ENCODE data around the gene TMEM59L.
A peak's percentile ranks its signal among the peaks of the same experiment; 100 is the strongest.

TMEM59L gene

DNA sequence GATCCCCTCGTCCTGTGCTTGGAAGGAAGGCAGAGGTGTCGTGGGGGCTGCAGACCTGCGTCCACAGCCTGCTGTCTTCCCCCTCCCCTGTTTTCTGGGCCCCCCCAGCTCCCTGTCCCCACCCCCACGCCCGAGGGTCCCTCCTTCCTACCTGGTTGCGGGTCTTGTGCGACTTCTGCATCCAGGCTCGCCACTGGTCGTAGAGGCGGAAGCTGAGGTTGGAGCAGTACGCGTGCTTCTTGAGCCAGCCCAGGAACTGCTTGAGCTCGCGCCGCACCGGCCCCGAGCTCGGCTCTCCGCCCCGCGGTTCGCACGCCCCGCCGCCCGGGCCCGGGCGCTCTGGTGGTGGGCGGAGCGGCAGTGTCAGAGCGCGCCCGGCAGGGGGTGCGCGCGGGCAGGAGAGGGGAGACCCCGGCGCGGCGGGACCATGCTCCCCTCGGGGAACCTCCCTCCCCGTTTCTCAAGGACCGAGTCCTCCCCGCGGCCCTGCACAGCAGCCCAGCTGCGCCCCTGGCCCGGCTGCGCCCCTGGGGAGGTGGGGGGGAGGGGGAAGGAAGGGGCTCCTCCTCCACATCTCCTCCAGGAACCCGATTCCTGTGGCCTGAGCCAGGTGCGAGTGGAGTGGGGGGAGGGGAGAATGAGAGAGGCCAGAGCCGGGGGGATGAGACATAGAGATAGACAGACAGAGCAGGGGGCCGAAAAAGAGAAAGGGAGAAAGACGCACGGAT, 18.4 kb upstream of the TMEM59L start:
- peak; percentile 67 to 83 (median 83) for DNase-seq
- H3K4me3 ChIP-seq (ENCODE audit: control insufficient read depth in 1 of 7, extremely low read depth in 1 of 7, insufficient read depth in 4 of 7, low read depth in 2 of 7, low read length in 6 of 7) = peak overlapping the region in 6 of 7 experiments; percentile 11 to 57 (median 40)
- no peak overlapping the region for H3K27ac ChIP-seq (ENCODE audit: insufficient read depth in 1 of 2, low read depth in 1 of 2, low read length in 2 of 2, poor library complexity in 1 of 2, severe bottlenecking in 2 of 2)
- CTCF ChIA-PET = interaction anchor here (0.6 to 2.4 kb wide), 14 partner anchors 22 to 1333 kb away, joined by 3 to 12 read pairs (median 4); partner anchors contain the start of genes COPE, DDX49 and UBA52
- no peaks in the 10 kb centered on the region for H3K9me3 ChIP-seq (ENCODE audit: control extremely low read depth in 1 of 5, control insufficient read depth in 4 of 5, insufficient read depth in 2 of 5, low read depth in 1 of 5, low read length in 4 of 5)
- H3K4me1 ChIP-seq (ENCODE audit: control extremely low read depth in 1 of 4, control insufficient read depth in 4 of 4, insufficient read depth in 4 of 4, low read length in 3 of 4) = peaks cover 2 to 43% (median 34%) of the 10 kb centered on the region in 4 experiments
- POLR2A ChIA-PET = no interaction called here
- H3K27me3 ChIP-seq (replicated peaks in 2 of 5; ENCODE audit: control insufficient read depth in 4 of 5, insufficient read depth in 5 of 5, low read length in 4 of 5) = peaks cover 0 to 44% (median 8%) of the 10 kb centered on the region in 5 experiments
- peaks cover 0 to 14% (median 7%) of the 10 kb centered on the region in 4 experiments for H3K36me3 ChIP-seq (ENCODE audit: control insufficient read depth in 4 of 4, insufficient read depth in 4 of 4, low read length in 3 of 4)
- 1% methylated on average over 40 of the region's 54 CpGs for WGBS (ENCODE audit: insufficient coverage)

DNA sequence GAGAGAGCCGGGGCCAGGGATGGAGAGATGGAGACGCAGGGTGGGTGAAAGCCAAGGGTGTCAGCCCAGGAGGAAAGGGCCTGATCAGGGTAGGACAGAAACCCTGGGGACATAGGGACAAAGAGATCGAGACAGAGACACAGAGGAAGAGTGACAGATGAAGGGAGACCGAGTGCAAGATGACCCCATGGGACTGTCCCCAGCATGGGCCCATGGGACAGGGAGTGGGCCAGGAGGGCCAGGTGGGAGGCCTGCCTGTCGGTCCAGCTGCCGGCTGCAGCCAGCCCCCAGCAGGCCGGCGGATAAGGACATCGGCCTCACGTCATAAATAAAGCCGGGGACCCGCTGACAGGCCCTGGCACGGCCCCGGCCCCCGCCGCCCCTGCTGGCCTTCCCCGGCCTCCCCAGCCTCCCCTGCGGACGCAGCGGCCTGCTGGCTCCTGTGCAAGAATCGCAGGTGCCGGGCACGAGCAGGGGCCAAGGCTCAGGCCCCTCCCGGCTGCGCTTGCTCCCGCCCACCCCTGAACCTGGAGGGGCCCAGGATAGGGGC, 17.8 kb upstream of the TMEM59L start:
- ChIA-PET POLR2A (no interaction called here), CTCF (interaction anchor here (1.1 to 2.4 kb wide), 6 partner anchors 35 to 252 kb away, joined by 4 to 12 read pairs (median 4); no protein-coding TSS in a partner anchor)
- H3K4me1 ChIP-seq (ENCODE audit: control extremely low read depth in 1 of 4, control insufficient read depth in 4 of 4, insufficient read depth in 4 of 4, low read length in 3 of 4) = peaks cover 0 to 37% (median 27%) of the 10 kb centered on the region in 4 experiments
- H3K4me3 ChIP-seq (ENCODE audit: control insufficient read depth in 1 of 7, extremely low read depth in 1 of 7, insufficient read depth in 4 of 7, low read depth in 2 of 7, low read length in 6 of 7) = peak overlapping the region in 6 of 7 experiments; percentile 11 to 57 (median 40)
- no peak for DNase-seq
- H3K9me3 ChIP-seq (ENCODE audit: control extremely low read depth in 1 of 5, control insufficient read depth in 4 of 5, insufficient read depth in 2 of 5, low read depth in 1 of 5, low read length in 4 of 5) = no peaks in the 10 kb centered on the region
- H3K36me3 ChIP-seq (ENCODE audit: control insufficient read depth in 4 of 4, insufficient read depth in 4 of 4, low read length in 3 of 4) = peaks cover 0 to 14% (median 7%) of the 10 kb centered on the region in 4 experiments
- H3K27me3 ChIP-seq (replicated peaks in 2 of 5; ENCODE audit: control insufficient read depth in 4 of 5, insufficient read depth in 5 of 5, low read length in 4 of 5) = peaks cover 0 to 51% (median 8%) of the 10 kb centered on the region in 5 experiments
- no peak overlapping the region for H3K27ac ChIP-seq (ENCODE audit: insufficient read depth in 1 of 2, low read depth in 1 of 2, low read length in 2 of 2, poor library complexity in 1 of 2, severe bottlenecking in 2 of 2)
- 10% methylated on average over 19 of the region's 26 CpGs for WGBS (ENCODE audit: insufficient coverage)

- Histone ChIP-seq H3K27ac (ENCODE audit: insufficient read depth in 1 of 2, low read depth in 1 of 2, low read length in 2 of 2, poor library complexity in 1 of 2, severe bottlenecking in 2 of 2) (no peak overlapping the region), H3K9me3 (ENCODE audit: control extremely low read depth in 1 of 5, control insufficient read depth in 4 of 5, insufficient read depth in 2 of 5, low read depth in 1 of 5, low read length in 4 of 5) (no peaks in the 10 kb centered on the region), H3K4me1 (ENCODE audit: control extremely low read depth in 1 of 4, control insufficient read depth in 4 of 4, insufficient read depth in 4 of 4, low read length in 3 of 4) (peaks cover 0 to 31% (median 23%) of the 10 kb centered on the region in 4 experiments), H3K27me3 (replicated peaks in 2 of 5; ENCODE audit: control insufficient read depth in 4 of 5, insufficient read depth in 5 of 5, low read length in 4 of 5) (peaks cover 0 to 53% (median 8%) of the 10 kb centered on the region in 5 experiments), H3K4me3 (ENCODE audit: control insufficient read depth in 1 of 7, extremely low read depth in 1 of 7, insufficient read depth in 4 of 7, low read depth in 2 of 7, low read length in 6 of 7) (no peak overlapping the region), H3K36me3 (ENCODE audit: control insufficient read depth in 4 of 4, insufficient read depth in 4 of 4, low read length in 3 of 4) (peaks cover 0 to 12% (median 6%) of the 10 kb centered on the region in 4 experiments)
- 93% methylated on average over 4 of the region's 6 CpGs for WGBS (ENCODE audit: insufficient coverage)
- no peak for DNase-seq
- ChIA-PET POLR2A (no interaction called here), CTCF (interaction anchor here (1.2 kb wide), 1 partner anchor 37 kb away, joined by 3 read pairs; the partner anchor contains the start of gene KXD1)
Observed at GRCh38 chr19:18595475-18595874, 17.2 kb upstream of the TMEM59L start.

DNA sequence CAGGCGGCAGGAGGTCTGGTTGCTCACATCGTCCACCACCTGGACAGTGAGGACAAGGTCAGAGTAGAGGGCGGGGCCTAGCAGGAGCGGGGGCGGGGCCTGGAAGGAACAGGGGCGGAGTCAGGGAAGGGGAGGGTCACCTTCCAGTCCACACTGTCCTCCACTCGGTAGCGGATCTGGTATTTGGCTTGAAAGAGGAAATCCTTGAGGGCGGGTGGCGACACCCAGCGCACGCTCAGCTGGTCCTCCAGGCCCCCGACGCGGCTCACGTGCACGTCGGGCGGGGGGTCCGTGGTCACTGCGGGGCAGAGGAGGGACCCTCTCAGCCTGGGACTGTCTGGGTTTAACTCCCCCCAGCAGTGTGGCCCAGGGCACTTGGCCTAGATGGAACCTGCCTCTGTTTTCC, 15.9 kb upstream of the TMEM59L start:
- H3K9me3 ChIP-seq (ENCODE audit: control extremely low read depth in 1 of 5, control insufficient read depth in 4 of 5, insufficient read depth in 2 of 5, low read depth in 1 of 5, low read length in 4 of 5) = no peaks in the 10 kb centered on the region
- 12% methylated on average over 16 of the region's 21 CpGs for WGBS (ENCODE audit: insufficient coverage)
- DNase-seq = peak in 2 of 3 donors; percentile 48 to 56
- peaks cover 0 to 28% (median 23%) of the 10 kb centered on the region in 4 experiments for H3K4me1 ChIP-seq (ENCODE audit: control extremely low read depth in 1 of 4, control insufficient read depth in 4 of 4, insufficient read depth in 4 of 4, low read length in 3 of 4)
- H3K36me3 ChIP-seq (ENCODE audit: control insufficient read depth in 4 of 4, insufficient read depth in 4 of 4, low read length in 3 of 4) = peaks cover 0 to 5% (median 0%) of the 10 kb centered on the region in 4 experiments
- peak overlapping the region in 1 of 7 experiments; percentile 11 for H3K4me3 ChIP-seq (ENCODE audit: control insufficient read depth in 1 of 7, extremely low read depth in 1 of 7, insufficient read depth in 4 of 7, low read depth in 2 of 7, low read length in 6 of 7)
- no peak overlapping the region for H3K27ac ChIP-seq (ENCODE audit: insufficient read depth in 1 of 2, low read depth in 1 of 2, low read length in 2 of 2, poor library complexity in 1 of 2, severe bottlenecking in 2 of 2)
- H3K27me3 ChIP-seq (replicated peaks in 2 of 5; ENCODE audit: control insufficient read depth in 4 of 5, insufficient read depth in 5 of 5, low read length in 4 of 5) = peaks cover 0 to 61% (median 8%) of the 10 kb centered on the region in 5 experiments
- POLR2A ChIA-PET = interaction anchor here (0.6 kb wide), 1 partner anchor 15 kb away, joined by 3 read pairs; no protein-coding TSS in a partner anchor
- CTCF ChIA-PET = interaction anchor here (1.0 kb wide), 1 partner anchor 250 kb away, joined by 3 read pairs; no protein-coding TSS in a partner anchor

DNA sequence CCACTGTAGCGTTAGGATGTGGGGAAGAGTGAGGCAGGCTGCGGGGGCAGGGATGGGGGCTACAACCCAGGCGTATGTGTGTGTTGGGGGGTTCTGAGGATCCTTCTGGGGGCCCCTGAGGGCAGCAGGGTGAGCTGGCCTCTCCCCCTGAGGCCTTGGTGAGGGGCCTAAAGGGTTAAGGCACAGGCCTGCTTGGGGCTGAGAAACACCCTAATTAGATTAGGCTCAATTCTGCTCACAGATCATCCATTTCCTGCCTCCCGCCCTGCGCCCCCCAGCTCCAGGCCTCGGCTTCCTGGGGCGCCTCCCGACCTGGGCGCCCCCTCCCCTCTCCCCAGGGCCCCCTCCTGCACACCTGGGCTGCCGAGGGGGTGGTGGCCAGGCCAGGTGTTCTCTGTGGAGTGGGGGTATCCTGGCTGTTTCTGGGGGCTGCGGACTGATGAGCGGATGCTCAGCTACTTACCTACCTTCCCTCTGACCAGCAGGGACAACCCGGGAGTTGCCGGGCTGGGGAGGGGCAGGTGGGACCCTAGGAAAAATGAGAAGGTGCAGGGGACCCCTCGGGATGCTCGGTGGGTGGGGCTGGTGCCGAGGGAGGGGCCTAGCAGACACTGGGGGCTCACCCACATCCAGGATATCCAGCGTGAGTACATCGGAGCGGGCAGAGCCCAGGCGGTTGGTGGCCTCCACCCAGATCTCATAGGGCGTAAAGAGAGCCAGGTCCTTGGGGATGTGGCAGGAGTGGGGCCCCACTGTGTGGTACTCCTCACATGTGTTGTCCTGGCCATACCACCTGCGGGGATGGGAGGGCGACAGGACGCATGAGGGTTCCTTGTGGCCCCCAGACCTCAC, 14.6 kb upstream of the TMEM59L start:
- H3K27me3 ChIP-seq (replicated peaks in 2 of 5; ENCODE audit: control insufficient read depth in 4 of 5, insufficient read depth in 5 of 5, low read length in 4 of 5) = peaks cover 0 to 74% (median 11%) of the 10 kb centered on the region in 5 experiments
- no peak for DNase-seq
- ChIA-PET POLR2A (no interaction called here), CTCF (interaction anchor here (0.5 to 1.2 kb wide), 4 partner anchors 9 to 266 kb away, joined by 3 read pairs; no protein-coding TSS in a partner anchor)
- no peaks in the 10 kb centered on the region for H3K36me3 ChIP-seq (ENCODE audit: control insufficient read depth in 4 of 4, insufficient read depth in 4 of 4, low read length in 3 of 4)
- 84% methylated on average over 7 of the region's 25 CpGs for WGBS (ENCODE audit: insufficient coverage)
- no peaks in the 10 kb centered on the region for H3K9me3 ChIP-seq (ENCODE audit: control extremely low read depth in 1 of 5, control insufficient read depth in 4 of 5, insufficient read depth in 2 of 5, low read depth in 1 of 5, low read length in 4 of 5)
- no peak overlapping the region for H3K27ac ChIP-seq (ENCODE audit: insufficient read depth in 1 of 2, low read depth in 1 of 2, low read length in 2 of 2, poor library complexity in 1 of 2, severe bottlenecking in 2 of 2)
- peaks cover 0 to 28% (median 23%) of the 10 kb centered on the region in 4 experiments for H3K4me1 ChIP-seq (ENCODE audit: control extremely low read depth in 1 of 4, control insufficient read depth in 4 of 4, insufficient read depth in 4 of 4, low read length in 3 of 4)
- no peak overlapping the region for H3K4me3 ChIP-seq (ENCODE audit: control insufficient read depth in 1 of 7, extremely low read depth in 1 of 7, insufficient read depth in 4 of 7, low read depth in 2 of 7, low read length in 6 of 7)

DNA sequence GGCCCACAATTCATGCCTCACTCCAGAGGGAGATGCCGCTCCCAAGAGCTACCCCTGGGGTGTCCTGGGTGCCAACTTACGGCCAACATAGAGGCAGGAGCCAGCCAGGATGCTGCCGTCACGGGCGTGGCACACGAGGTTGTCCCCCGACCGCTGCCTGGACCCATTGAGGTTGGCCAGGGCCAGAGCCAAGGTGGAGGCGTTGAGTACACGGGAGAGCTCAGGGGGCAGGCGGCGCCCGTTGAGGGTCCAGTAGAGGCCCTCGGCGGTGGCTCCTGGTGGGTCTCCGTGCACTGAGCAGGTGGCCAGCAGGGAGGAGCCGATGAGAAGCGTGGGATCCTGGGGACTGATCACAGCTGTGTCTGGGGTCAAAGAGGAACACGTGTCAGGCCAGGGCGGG, 13.2 kb upstream of the TMEM59L start:
- Histone ChIP-seq H3K9me3 (ENCODE audit: control extremely low read depth in 1 of 5, control insufficient read depth in 4 of 5, insufficient read depth in 2 of 5, low read depth in 1 of 5, low read length in 4 of 5) (no peaks in the 10 kb centered on the region), H3K27me3 (replicated peaks in 2 of 5; ENCODE audit: control insufficient read depth in 4 of 5, insufficient read depth in 5 of 5, low read length in 4 of 5) (peaks cover 0 to 88% (median 18%) of the 10 kb centered on the region in 5 experiments), H3K36me3 (ENCODE audit: control insufficient read depth in 4 of 4, insufficient read depth in 4 of 4, low read length in 3 of 4) (no peaks in the 10 kb centered on the region), H3K4me1 (ENCODE audit: control extremely low read depth in 1 of 4, control insufficient read depth in 4 of 4, insufficient read depth in 4 of 4, low read length in 3 of 4) (peaks cover 0 to 23% (median 19%) of the 10 kb centered on the region in 4 experiments), H3K4me3 (ENCODE audit: control insufficient read depth in 1 of 7, extremely low read depth in 1 of 7, insufficient read depth in 4 of 7, low read depth in 2 of 7, low read length in 6 of 7) (no peak overlapping the region), H3K27ac (ENCODE audit: insufficient read depth in 1 of 2, low read depth in 1 of 2, low read length in 2 of 2, poor library complexity in 1 of 2, severe bottlenecking in 2 of 2) (no peak overlapping the region)
- no peak for DNase-seq
- ChIA-PET CTCF (interaction anchor here (1.0 to 1.7 kb wide), 3 partner anchors 8 to 80 kb away, joined by 3 to 5 read pairs (median 3); no protein-coding TSS in a partner anchor), POLR2A (no interaction called here)
- 94% methylated on average over 19 of the region's 20 CpGs for WGBS (ENCODE audit: insufficient coverage)

Measured in common myeloid progenitor, CD34-positive (primary cell).